GM12874 (cell line): ENCODE data around the gene C1QTNF5.

Experiments used
- TF ChIP-seq, protein P1 (sequence below): IDR thresholded peaks from 2 replicates; pipeline ENCODE4 v1.5.1; 2011; ENCODE audit warnings: low read depth, mild to moderate bottlenecking, control low read depth, low read length, moderate library complexity; ENCODE audit not compliant: insufficient read depth

The C1QTNF5 gene

DNA sequence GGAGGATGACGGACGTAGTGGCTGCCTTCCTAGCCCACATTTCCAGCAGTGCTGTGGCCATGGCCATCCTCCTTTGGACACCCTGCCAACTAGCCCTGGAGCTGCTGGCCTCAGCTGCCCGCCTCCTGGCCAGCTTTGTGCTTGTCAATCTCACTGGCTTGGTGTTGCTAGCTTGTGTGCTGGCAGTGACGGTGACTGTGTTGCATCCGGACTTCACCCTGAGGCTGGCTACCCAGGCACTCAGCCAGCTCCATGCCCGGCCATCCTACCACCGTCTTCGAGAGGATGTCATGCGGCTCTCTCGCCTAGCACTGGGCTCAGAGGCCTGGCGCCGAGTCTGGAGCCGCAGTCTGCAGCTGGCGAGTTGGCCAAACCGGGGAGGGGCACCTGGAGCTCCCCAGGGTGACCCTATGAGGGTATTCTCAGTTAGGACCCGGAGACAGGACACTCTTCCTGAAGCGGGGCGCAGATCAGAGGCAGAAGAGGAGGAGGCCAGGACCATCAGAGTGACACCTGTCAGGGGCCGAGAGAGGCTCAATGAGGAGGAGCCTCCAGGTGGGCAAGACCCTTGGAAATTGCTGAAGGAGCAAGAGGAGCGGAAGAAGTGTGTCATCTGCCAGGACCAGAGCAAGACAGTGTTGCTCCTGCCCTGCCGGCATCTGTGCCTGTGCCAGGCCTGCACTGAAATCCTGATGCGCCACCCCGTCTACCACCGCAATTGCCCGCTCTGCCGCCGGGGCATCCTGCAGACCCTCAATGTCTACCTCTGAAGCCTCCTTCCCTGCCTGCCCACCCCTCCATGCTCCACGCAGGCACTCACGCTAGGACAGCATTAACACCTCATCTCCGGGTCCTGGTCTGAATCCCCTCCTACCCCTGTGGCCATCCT, 4.8 kb downstream of the C1QTNF5 start:
- TF ChIP-seq, protein P1, sequence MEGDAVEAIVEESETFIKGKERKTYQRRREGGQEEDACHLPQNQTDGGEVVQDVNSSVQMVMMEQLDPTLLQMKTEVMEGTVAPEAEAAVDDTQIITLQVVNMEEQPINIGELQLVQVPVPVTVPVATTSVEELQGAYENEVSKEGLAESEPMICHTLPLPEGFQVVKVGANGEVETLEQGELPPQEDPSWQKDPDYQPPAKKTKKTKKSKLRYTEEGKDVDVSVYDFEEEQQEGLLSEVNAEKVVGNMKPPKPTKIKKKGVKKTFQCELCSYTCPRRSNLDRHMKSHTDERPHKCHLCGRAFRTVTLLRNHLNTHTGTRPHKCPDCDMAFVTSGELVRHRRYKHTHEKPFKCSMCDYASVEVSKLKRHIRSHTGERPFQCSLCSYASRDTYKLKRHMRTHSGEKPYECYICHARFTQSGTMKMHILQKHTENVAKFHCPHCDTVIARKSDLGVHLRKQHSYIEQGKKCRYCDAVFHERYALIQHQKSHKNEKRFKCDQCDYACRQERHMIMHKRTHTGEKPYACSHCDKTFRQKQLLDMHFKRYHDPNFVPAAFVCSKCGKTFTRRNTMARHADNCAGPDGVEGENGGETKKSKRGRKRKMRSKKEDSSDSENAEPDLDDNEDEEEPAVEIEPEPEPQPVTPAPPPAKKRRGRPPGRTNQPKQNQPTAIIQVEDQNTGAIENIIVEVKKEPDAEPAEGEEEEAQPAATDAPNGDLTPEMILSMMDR = no peak

DNA sequence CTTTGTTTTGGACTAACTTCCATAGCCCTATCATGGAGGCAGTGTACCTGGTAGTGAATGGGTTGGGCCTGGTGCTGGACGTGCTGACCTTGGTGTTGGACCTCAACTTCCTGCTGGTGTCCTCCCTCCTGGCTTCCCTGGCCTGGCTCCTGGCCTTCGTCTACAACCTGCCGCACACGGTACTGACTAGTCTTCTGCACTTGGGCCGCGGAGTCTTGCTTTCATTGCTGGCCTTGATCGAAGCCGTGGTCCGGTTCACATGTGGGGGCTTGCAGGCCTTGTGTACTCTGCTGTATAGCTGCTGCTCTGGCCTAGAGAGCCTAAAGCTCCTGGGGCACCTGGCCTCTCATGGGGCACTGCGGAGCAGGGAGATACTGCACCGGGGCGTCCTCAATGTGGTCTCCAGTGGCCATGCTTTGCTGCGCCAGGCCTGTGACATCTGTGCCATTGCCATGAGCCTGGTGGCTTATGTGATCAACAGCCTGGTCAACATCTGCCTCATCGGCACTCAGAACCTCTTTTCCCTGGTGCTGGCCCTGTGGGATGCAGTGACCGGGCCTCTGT, 5.5 kb downstream of the C1QTNF5 start:
- TF ChIP-seq, protein P1 = no peak

DNA sequence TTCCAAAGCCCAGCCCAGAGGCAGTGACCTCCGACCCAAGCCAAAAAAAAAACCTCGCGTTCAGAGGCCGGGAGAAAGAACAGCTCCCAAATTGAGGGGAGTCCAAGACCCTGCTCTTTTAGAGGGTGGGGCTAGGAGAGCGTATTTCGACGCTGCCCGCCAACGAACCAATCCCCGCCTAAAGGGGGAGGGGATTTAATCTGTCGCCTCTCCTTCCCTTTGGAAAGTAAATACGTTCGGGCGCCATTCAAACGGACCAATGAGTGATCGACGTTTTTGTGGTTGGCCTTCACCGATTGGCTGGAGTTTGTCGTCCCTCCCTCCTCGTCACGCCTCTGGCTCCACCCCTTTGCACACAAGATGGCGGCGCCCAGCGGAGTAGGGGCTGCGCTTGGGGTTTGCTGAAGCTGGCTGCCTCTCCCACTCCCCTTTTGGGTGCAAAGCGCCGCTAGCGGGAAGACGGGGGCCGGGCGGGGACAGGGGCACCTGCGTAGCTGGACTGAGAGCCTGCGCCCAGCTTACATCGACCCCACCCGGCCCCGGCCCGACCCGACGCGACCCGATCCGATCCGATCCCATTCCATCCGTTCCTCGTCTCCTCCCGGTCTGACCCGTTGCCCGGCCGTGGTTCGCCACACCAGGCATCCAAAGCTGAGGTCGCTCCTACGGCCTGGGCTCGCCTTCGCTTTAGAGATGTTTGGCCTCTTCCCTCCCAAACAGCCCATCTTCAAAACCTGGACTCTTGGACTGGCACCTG, 6.3 kb downstream of the C1QTNF5 start, which contains the start of gene RNF26:
TSS of gene RNF26 (plus strand) at position 354 of the 757 bp plus-strand sequence. CDS start 596 bp downstream, outside the sequence.
- TF ChIP-seq, protein P1 = no peak

DNA sequence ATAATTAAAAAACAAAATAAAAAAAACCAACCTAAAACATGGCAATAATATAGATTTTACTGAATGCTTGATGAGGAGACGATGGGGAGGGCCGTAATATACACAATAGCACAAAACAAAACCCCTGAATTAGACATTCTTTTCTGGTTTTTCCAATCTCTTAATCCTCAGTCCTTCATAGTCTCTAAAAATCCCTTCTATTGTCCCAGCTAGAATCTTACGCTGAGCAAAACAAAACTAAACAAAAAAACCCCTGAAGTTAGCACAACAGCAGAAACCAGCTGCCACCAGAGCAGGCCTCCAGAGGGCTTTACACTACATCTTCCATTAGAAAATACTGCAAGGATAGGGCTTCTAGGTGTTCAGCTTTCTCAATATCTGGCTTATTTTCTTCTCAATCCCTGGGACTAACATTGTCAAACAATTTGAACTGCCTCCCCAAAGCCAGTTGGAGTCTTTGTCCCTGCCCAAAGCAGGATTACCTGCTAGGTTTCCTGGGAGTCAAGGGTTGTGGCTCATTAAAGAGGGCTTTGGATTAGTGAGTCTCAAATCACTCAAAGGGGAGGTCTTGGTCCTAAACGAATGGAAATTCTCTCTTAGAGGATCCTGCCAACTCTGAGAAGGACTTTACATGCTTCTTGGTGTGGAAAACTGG, 8.4 kb downstream of the C1QTNF5 start:
- TF ChIP-seq, protein P1 = no peak

DNA sequence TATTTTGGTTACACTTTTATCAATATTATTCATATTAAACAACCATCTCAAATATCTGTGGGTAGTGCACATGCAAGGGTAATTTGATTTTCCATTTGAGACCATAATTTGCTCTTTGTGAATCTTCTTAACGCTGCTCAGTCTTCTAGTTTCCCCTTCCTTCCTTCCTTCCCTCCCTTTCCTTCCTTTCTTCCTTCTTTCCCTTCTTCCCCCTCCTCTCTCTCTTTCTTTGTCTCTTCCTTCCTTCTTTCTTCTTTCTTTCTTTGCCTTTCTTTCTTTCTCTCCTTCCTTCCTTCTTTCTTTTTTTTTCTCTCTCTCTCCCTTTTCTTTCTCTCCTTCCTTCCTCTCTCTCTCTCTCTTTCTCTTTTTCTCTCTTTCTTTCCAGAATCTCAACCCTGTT, 10.4 kb downstream of the C1QTNF5 start:
- TF ChIP-seq, protein P1 = no peak

DNA sequence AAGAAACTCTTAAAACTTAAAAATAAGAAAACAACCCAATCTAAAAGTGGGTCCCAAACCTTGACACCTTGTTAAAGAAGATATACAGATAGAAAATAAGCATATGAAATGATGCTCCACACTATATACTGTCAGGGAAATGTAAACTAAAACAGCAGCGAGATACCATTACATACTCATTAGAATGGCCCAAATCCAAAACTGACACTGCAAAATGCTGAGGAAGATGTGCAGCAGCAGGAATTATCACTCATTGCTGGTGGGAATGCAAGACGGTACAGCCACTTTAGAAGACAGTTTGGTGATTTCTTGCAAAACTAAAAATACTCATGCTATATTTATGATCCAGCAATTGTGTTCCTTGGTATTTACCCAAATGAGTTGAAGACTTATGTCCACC, 11.4 kb downstream of the C1QTNF5 start:
- TF ChIP-seq, protein P1 = no peak

DNA sequence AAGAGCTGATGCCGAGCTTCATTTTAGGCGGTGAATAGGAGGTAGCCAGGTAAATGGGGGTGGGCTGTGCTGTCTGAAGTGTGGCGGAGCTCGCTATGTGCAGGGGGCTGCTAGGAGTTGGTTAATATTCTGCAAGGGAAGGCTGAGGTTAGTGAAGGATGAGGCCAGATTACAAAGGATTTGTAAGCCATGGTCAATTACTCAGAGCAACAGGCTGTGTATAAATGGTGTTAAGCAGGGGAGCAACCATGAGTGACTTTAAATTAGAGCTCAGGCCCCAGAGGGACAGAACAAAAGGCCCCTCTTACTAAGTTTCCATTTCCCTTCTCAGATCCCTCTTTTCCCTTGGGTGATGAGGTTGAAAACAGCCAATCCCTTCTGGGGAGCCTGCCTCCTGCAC, 16.5 kb downstream of the C1QTNF5 start:
- TF ChIP-seq, protein P1 = no peak
